ENCODE measurements around the gene ENO4.

ENO4 gene, protein sequence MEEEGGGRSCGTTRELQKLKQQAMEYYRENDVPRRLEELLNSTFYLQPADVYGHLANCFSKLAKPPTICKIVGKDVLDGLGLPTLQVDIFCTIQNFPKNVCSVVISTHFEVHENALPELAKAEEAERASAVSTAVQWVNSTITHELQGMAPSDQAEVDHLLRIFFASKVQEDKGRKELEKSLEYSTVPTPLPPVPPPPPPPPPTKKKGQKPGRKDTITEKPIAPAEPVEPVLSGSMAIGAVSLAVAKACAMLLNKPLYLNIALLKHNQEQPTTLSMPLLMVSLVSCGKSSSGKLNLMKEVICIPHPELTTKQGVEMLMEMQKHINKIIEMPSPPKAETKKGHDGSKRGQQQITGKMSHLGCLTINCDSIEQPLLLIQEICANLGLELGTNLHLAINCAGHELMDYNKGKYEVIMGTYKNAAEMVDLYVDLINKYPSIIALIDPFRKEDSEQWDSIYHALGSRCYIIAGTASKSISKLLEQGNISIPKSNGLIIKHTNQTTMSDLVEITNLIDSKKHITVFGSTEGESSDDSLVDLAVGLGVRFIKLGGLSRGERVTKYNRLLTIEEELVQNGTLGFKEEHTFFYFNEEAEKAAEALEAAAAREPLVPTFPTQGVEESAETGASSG

GRCh38 chr10:116849248-116850057 is at the start of gene ENO4:
Gene ENO4, plus strand, starts transcription at chr10:116849499. Its CDS starts 68 bp downstream, at chr10:116849567.
- DNase-seq (ENCODE audit: low spot score) = peak; percentile 79

- DNase-seq (ENCODE audit: low spot score) = no peak
Observed at GRCh38 chr10:116800286-116800929, 48.9 kb upstream of the ENO4 start.

- no peak for DNase-seq (ENCODE audit: low spot score)
Observed at GRCh38 chr10:116801658-116802057, 47.6 kb upstream of the ENO4 start.

GRCh38 chr10:116802474-116802873 is 46.8 kb upstream of the ENO4 start:
- DNase-seq (ENCODE audit: low spot score) = no peak

DNA sequence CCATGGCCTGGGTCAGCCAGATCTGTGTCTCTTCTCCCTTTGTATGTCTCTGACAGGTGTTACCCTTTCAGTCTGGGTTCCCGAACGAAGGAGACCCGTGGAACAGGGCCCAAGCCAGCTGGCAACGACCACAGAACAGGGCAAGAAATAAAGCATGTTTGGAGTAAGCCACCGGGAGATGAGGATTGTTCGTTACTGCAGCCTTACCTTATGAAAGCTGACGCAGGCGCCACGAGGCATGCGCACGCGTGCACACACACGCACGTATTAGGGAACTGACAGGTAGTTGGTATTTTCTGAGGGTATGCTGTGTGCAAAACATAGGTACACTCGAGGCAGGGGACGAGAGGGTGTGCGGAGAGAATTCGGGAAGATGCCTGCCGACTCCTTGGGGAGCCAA is 46.4 kb upstream of the ENO4 start:
- DNase-seq (ENCODE audit: low spot score) = no peak

GRCh38 chr10:116803451-116804249 is 45.6 kb upstream of the ENO4 start:
- DNase-seq (ENCODE audit: low spot score) = no peak

DNA sequence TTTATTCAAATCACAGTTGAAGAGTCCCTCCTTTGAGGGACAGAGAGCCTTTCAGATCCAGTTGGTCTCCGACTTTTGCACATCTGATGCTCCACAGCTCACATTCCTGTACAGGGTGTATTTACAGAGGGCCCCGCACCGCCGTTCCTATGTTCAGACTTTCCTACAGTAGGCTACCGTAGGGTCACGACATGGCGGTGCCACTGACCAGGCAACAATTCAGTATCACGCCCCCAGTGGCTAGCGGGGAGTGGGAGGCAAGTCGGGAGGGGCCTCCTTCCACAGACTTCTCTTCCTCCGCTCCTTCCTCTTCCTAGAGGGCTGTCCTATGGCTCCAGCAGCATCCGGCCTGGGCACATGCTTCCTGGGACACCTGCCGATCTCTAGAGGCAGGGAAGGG is 40.6 kb upstream of the ENO4 start:
- no peak for DNase-seq (ENCODE audit: low spot score)

DNA sequence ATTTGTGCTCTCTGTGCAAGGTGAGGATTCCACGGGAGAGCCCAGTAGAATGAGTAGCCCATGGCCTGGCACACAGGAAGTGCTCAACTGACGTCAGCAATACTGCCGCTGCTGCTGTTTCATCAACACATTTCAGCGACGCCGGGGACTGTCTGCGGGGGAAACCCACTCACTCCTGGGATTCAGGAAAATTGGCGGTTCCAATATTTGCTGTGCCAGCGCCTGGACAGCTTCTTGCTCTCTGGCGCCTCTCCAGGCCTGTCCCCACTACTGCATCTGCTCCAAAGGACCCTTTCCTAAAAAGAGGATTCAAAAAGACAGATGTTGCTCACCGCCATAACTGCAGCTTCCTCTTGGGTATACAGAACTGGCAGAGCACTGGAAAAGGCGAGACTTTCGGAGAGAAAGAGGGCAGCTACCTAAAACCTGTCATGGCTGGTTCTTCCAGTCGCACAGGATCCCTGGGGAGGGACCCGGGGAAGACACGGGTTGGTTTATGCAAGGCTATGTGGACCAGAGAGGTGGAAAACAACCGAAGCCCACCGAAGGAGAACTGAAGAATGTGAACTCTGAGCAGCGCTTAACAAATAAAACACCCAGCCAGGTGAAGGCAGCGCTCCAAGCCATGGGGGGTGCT is 39.7 kb upstream of the ENO4 start:
- DNase-seq (ENCODE audit: low spot score) = peak; percentile 25

GRCh38 chr10:116810120-116810500 is 39.2 kb upstream of the ENO4 start:
- DNase-seq (ENCODE audit: low spot score) = no peak

DNA sequence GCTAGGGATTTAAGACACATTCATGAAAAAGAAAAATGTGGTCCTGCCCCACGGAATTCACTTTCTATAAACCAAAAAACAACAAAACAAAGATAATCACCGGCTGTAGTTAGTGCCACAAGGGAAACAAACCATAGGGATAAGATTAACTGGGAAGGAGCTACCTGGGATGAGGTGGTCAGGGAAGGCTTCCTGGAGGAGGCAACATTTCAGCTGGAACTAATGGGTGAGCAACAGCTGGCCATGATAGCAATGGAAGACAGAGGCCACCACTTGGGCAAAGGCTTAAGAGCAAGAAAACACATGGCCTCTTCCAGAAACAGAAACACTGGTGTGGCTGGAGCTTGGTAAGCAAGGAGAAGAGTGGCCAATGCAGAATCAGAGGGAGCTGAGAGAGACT is 38.4 kb upstream of the ENO4 start:
- DNase-seq (ENCODE audit: low spot score) = no peak

- no peak for DNase-seq (ENCODE audit: low spot score)
Observed at GRCh38 chr10:116811691-116812090, 37.6 kb upstream of the ENO4 start.

GRCh38 chr10:116815641-116816415 is 33.5 kb upstream of the ENO4 start:
- peak; percentile 72 for DNase-seq (ENCODE audit: low spot score)

GRCh38 chr10:116817178-116817577 is 32.1 kb upstream of the ENO4 start:
- no peak for DNase-seq (ENCODE audit: low spot score)

GRCh38 chr10:116817780-116818343 is 31.4 kb upstream of the ENO4 start:
- no peak for DNase-seq (ENCODE audit: low spot score)

GRCh38 chr10:116819999-116820677 is 29.2 kb upstream of the ENO4 start:
- no peak for DNase-seq (ENCODE audit: low spot score)

DNA sequence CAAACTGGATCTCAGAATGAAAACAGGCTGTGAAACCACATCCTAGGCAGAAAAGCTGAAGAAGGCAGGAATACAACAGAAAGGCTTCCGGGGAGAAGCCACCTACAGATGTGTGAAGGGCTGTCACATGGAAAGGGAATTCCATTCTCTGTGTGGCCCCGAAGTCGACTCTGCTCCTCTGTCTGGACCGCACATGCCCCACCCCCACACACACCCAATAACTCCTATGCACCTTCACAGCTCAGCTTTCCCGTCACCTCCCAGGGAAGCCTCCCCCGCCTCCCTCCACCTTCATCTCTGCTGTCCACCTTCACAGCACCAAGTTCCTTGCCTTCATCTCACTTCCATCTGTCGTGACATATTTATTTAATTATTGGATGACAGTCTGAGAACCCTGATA is 23.4 kb upstream of the ENO4 start:
- no peak for DNase-seq (ENCODE audit: low spot score)

DNA sequence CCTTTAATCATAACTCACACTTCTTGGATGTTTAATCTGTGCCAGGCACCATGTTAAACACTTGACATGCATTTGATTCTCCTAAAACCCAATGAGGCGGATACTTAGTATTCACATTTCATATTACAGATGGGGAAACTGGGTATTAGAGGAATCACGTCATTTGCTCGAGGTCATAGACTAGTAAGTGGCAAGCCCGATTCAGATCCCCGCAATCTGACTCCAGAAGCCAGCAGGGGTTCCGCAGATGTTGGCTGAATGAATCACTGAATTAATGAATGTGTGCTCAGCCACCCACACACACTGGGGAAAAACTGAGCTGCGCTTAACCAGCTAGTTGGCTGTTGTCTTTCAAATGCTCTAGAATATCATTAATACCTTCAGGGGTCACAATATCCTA is 22.5 kb upstream of the ENO4 start:
- peak; percentile 66 for DNase-seq (ENCODE audit: low spot score)

DNA sequence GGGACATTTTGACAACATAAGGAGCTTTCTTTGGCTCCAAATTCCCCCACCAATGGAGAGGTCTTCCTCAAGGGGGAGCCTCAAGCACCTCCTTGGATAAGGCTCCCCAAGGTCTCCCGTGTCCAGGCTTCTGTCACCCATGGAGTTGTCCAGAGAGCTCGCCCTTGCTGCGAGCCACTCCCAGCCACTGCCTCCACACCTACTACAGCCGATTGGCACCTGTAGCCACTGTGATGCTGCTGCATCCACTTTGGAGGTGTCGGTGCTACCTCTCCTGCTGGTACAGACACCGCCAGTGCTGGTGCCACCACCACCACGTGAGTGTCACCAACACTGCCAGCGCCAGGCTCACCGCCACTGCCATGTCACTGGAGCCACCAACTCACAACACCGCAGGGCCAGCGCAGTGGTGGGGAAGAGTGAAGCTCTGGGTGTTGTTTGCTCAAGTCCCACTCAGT is 22.1 kb upstream of the ENO4 start:
- DNase-seq (ENCODE audit: low spot score) = no peak

GRCh38 chr10:116828116-116828515 is 21.2 kb upstream of the ENO4 start:
- DNase-seq (ENCODE audit: low spot score) = no peak
